ENCODE data around the gene DNAJC2.

DNAJC2 gene, protein sequence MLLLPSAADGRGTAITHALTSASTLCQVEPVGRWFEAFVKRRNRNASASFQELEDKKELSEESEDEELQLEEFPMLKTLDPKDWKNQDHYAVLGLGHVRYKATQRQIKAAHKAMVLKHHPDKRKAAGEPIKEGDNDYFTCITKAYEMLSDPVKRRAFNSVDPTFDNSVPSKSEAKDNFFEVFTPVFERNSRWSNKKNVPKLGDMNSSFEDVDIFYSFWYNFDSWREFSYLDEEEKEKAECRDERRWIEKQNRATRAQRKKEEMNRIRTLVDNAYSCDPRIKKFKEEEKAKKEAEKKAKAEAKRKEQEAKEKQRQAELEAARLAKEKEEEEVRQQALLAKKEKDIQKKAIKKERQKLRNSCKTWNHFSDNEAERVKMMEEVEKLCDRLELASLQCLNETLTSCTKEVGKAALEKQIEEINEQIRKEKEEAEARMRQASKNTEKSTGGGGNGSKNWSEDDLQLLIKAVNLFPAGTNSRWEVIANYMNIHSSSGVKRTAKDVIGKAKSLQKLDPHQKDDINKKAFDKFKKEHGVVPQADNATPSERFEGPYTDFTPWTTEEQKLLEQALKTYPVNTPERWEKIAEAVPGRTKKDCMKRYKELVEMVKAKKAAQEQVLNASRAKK

DNA sequence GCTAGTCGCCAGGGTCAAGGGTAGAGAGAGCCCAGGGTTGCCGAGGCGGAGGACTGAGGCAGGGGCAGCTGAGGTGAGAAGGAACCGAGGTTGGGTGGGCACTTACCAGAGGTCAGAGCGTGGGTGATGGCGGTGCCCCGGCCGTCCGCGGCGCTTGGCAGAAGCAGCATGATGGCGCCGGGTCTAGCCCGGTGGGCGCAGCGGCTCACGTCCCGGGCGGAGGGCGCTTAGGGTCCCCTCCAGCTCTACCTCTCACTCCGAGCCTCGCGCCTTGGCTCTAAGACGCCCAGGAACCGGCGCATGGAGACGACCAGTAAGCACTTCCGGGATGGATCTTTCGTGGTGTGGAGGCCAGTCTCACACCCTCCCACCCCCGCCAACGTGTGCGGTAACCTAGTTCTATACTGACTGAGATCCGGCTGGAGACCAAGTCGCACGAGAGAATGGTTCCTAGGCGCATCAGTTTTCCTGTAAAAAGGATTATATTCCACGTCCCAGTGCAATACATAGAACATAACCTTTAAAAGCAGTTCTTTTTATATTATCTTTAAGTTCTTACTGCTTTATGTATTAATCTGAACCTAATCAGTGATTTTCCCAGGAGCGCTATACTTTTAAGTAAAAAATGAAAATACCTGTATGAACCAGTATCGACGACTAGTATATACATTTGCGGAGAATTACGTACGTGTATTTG lies at the start of gene DNAJC2:
Gene DNAJC2 (minus strand): TSS at position 315 of the 697 bp plus-strand sequence. CDS start 145 bp downstream, at position 170.
- no peak for FAIRE-seq

DNA sequence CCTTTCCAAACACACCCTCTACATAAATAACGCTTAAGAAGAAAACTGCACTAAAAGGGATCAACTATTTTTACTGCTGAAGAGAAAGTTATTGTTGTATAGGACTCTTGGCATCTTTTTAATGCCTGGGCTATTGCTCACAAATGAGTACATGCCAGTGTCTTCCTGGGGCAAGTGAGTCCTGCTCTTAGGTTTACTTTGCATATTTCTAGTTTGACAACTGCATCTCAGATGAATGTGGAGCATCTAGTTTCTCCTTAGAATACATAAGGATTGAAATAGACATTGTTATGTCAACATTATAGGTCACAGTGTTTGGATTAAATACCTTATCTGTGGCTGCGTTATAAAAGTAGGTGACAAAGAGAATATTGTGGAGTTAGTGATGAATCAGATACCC lies 47.4 kb upstream of the DNAJC2 start:
- FAIRE-seq = no peak

DNA sequence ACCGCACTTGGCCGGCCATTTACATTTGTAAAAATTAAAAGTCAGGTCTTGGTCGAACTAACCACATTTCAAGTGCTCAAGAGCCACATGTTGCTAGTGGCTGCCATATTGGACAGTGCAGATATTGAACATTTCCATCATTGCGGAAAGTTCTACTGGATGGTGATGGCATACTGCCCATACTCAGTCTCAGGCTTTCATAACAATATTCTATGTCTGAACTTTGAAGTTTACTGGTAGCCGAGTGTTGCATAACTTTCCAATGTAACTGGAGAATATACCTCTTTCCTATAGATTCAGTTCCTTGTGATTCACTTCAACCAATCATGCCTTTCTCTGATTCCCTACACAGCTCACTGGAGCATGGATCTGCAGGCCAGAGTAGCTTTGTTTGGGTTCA lies 46.6 kb upstream of the DNAJC2 start:
- FAIRE-seq = no peak

DNA sequence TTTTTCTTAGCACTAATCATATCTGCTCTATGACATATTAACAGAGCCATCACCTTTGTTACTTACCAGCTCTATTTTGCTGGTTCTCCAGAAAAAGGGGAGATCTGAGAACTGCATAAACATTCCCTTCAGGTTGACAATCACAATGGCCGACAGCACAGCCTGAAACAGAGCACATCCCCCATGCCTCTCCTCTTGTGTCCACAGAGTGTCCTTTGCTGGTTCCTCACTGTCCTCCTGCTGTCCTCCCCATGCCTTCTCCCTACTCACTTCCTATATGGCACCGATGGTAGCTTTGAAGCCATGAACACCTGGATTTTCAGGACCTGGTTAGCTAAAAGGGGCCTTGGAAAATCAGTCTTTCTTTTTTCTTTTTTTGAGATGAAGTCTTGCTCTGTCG lies 44.7 kb upstream of the DNAJC2 start:
- no peak for FAIRE-seq

DNA sequence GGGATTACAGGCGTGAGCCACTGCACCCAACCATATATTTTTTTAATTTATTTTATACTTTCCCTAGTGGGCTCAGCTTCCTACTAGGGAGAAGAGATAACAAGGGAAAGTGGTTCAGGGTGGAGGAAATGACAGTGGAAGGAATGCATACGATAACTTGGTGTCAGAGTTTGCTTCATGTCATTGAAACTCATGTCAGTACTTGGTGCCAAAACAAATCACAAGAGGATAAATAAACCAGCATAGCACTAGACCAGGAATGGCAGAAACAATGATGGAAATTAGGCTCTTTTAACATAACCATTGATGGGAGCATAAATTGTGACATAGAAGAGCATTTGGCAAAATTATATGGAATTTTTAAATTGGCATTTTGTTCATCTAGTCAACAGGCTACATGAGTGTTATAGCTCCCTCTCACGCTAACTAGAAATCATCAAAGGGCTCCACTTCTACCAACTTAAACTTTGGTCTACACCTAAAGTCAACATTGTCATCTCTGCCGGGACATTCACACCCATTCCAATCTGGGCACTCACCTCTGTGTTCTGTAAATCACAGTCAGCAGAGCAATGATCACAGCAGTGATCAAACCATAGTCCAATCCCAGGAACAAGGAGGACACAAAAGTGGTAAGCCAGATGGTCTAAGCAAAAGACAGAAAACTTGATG lies 44.0 kb upstream of the DNAJC2 start:
- FAIRE-seq = no peak

DNA sequence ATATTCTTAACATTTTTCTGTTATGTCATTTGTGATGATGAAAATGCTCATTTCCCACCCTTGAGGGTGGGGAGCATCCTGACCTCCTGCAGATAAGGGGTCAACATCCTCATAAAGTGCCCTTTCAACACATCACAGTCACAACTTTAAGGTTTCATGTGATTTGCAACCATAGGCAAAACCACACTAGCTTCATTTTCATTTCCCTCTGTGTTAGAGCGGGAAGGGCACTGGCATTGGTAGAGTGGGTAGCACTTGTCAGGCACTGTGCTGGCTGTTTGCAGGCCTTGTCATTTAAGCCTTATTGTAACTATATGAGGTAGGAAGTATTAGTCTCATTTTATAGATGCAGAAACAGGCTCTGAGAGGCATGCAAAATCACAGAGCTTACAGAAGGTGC lies 42.7 kb upstream of the DNAJC2 start:
- FAIRE-seq = no peak

DNA sequence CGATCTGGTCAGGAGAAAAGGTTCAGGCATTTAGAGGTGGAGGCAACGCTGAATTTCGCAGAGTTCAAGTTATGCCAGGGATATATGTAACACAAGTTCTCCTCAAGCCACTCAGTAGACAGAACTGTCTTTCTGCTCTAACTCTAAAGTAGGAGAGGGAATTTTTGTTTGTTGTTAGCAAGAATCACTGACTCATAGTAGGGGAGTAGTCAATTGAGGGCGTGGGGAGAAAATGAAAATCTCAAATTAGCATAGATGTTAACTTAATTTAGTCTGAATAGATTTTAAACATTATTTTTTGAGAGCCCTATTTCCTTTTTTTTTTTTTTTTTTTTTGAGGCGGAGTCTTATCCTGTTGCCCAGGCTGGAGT lies 37.5 kb upstream of the DNAJC2 start:
- no peak for FAIRE-seq

DNA sequence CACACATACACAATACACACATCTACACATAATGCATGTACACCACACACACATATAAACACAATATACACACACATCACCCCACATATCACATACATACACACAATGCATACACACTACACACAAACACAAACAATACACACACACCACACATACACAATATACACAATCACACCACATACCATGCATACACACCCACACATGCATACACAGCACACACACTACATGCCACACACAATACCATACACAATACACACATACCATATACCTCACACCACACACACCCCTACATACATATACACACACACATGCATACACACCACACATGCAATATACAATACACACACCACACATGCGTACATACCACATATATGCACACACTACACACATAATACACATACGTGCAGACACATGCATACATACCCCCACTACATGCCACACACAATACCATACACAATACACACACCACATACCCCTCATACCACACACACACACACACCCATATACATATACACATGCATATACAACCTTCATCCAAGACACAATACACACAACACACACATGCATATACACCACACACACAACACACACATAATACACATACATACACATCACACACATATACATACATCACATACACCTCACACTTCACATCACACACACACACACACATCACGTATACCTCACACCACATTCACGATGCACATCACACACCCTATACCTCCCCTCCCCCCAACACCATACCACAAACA lies 36.9 kb upstream of the DNAJC2 start:
- no peak for FAIRE-seq

DNA sequence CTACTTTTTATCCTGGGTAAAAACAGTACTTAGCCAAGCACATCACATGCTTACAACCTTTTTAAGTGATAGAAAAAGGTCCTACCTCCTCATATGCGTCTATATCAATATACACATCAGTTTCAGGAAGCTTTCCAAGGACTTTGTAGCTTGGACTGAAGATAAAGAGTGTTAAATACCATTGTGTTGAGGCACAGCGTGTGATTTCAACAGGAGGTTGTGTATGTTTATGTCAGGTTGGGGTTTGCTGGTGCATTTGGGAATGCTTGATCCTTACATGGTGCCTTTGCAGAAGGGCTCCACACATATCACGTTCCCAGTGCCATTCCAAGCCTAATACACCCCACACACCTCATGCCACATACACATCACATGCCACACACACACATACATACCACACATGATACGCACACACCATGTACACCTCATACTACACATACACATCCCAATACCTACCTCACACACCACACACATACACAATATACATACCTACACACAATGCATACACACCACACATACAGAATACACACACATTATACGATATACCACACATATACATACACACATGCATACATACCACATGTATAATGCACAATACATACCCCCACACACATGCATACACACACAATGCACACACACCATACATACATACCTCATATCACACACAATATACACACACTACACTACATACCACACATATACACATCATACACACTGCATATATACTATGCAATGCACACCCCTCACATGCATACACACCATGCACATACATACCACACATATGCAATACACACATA lies 36.0 kb upstream of the DNAJC2 start:
- no peak for FAIRE-seq

DNA sequence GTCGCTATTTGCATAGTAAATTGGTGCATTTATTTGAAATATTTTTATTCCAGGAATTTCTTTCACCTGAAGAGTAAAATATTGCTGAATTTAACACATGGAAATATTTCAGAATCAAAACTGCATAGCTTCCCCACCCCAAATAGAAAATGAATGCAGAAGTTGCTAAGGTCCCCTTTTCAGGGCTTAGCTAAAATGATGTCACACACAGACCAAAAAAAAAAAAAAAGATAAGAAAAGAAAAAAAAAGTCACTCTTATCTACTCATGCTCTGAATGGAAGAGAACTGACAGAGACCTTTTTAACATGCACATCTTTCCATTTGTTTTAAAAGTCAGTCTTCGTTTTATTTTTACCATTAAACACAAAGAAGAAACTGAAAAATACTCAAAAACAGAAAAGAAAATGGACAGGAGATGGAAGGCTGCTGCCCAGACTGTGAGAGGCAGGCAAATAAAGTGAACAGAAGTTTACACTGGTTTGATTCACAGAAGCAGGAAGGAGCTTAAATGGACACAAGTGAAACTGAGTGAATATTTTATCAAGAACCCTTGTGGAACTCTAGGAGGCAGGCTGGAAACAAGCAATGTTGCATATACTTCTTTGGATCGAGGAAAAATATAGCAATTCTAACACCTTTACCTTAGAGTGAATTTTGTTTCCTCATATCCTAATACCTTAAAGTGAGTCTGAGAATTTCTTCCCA lies 34.9 kb upstream of the DNAJC2 start:
- no peak for FAIRE-seq

DNA sequence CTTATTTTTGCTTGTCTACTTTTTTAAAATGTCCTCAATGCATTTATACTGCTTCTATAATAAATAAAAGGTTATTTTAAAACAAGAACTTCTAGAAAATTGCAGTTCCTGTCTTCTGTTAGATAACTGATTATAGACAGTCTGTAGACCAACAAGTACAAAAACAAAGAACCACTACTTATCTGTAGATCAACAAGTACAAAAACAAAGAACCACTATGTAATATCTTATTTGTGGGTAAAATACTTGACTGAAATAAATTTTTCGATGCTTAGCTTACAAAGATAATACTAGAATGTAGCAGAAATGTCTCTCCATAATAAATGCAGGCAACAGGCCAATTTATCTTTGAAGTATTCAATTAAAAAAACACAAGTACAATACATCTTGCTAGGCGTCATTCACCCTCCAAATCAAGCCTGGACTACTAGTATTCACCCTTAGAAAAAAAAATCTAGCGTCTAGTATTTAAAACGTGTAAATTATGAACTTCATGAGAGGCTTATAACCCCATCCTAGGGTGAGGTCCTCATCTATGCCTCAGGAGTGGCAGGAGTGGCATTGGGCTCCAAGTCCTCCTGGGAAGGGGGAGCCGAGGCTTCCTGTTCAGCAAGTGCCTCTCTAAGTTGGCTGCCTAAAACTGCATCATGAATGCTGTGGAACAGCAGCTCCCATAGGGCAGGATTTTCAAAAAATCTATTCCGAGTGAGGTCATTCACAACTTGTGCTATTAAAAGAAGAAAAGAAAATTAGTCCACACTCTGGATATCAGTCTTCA lies 29.5 kb upstream of the DNAJC2 start:
- FAIRE-seq = no peak

DNA sequence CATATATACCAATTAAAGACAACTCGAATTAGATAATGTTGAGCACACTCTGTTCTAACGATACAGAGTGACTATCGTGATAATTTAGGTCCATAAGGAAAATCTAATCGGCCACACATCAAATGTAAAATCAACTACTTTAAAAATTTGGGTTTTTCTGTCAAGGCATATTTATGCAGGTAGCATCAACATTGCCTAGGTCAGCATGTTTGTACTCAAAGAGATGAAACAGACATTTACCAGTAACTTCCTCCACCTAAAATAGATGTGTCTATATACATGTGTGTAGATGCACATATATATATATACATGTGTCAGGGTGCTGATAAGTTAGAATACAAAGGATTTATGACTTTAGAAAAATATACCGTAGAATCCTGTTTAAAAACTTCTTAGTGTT lies 24.9 kb upstream of the DNAJC2 start:
- no peak for FAIRE-seq

DNA sequence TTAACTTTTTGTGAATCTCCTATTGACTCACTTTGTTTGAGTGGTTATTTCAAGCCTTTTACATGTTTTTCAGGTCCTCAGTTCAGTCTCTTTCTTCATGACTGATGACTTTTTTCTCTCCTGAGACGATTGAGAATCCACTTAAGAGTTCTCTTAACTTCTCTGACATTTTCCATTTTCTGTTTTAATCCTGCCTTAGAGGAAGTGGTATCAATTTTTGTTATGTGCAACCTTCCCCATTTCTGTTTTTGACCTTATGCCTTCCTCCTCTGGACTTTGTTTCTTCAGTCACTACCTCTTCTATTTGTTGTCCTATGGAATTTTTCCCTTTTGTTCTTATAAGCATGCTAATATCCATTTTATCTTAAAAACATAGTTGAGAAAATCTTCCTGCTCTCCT lies 5.2 kb upstream of the DNAJC2 start:
- no peak for FAIRE-seq

DNA sequence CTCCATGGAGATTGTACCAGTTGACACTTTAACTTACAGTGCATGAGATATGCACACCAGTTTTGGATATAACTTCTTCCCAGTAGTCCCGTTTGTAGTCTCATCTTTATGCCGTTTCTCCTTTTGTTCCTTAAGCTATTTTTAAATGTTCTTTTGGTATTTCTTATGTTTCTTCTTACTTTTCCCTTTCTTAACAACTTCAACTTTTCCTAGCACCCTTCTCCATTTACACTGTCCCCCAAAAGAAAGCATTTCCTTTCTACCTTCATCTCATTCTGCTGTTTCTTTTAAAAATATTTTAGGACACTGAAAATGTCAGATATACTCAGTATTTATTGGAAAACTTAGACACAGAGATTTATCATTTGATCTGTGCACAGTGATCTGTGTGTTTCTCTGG lies 4.4 kb upstream of the DNAJC2 start:
- FAIRE-seq = no peak

DNA sequence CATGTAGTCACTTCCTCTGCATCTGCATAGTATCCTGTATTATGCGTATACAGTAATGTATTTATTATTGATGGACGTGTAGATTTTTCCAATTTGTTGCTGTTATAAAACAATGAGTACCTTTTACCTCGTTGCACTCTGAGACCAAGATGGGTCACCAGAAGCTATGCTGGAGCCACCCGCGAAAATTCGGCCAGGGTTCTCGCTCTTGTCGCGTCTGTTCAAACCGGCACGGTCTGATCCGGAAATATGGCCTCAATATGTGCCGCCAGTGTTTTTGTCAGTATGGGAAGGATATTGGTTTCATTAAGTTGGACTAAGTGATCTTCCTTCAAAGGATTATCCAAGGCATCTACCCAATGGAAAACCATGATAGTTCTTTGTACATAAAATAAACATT lies 3.9 kb upstream of the DNAJC2 start:
- FAIRE-seq = no peak

DNA sequence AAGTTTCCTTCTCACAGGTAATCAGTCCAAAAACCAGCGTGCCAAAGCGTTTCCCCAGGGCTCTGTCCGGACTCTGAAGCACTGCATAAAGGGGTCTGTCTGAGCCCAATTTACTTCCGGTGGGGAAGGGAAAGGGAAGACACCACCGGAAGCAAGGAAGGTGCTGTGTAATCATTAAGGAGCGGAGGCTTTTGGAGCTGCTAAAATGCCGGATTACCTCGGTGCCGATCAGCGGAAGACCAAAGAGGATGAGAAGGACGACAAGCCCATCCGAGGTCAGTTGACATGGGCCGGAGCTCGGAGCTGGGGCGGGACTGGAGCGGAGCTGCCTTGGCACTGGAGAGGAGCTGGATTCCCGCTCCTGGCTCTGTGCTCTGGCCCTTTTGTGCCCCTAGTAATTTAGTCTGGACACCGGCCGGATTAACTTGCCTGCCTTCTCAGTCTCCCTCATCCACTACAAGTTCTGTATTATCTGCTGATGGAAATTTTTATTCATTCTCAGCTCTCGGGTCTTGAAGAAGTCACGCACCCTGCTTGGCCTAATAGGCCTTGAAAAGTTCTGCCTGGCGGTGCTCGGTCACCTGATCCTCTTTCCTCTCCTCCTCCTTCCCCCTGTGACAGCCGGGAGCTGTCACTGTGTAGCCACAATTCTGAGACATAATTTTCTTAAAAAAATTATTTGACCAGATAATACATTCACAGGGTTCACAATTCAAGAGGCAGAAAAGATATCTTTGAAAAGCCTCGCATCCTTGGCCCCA lies 3.1 kb upstream of the DNAJC2 start, which contains the start of gene PSMC2:
Gene PSMC2 (plus strand): TSS at position 137 of the 761 bp plus-strand sequence. CDS start 69 bp downstream, at position 206.
- FAIRE-seq = no peak

DNA sequence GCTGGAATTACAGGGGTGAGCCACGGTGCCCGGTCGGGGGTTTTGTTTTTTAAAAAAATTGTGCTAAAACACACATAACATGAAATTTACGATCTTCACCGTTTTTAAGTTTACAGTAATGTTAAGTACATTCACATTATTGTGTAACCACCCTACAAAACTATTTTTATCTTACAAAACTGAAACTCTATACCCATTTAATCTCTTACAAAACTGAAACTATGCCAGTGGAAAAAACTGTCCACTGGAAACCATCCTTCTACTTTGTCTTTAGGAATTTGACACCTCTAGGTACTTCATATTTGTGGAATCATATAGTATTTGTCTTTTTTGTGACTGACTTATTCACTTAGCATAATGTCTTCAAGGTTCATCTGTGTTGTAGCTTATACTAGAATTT lies 1.8 kb upstream of the DNAJC2 start:
- FAIRE-seq = no peak

DNA sequence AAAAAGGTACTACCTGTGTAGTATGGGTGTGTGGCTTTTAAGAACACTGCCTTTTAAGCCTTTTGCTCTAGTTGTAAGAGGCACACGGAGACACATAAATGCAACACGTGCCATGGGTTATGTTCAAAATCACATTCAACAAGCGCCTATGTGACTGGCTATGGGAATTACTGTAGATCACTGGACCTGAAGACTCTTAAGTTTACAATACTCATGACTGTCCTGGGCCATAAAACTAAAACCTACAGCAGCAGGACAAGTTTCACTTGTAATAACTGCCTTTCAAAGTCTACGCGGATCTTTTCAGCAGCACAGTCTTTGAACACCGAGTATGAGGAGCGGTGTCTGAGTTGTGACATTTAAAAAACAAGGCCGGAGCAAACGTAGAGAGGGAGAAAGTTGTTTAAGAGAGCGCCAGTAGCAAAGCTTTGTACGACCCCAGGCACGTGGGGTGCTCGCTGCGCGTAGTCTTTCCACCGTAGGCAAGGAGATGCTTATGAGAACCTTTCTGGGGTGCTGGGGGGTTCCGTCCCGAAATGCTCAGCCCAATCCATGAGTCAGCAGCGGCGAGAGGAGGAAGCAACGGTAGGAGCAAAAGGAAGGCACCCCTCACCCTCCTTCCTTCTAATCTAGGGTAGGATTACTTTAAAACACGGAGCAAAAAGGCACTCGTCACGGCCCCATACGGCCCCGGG lies 662 bp downstream of the DNAJC2 start:
- FAIRE-seq = no peak

DNA sequence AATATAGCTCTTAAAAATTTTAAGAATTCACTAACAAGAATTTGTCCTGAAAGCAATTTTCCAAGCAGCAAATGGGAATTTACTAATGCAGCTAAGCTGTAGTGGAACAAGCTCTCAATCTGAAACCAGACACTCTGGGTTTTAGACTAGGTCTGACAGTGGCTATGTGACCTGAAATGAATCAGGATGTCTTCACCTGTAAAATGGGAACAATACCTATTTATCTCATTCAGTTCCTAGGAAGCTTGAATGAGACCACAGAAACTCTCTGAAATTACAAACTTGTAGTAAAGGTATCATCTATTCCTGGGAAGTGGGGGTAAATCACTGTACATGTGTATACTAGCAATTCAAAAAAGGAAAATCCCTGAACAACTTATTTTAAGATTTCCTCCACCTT lies 1.2 kb downstream of the DNAJC2 start:
- no peak for FAIRE-seq

Data from endometrium (tissue), 2 donors.